ENCODE data around the gene UBASH3A.

DNA sequence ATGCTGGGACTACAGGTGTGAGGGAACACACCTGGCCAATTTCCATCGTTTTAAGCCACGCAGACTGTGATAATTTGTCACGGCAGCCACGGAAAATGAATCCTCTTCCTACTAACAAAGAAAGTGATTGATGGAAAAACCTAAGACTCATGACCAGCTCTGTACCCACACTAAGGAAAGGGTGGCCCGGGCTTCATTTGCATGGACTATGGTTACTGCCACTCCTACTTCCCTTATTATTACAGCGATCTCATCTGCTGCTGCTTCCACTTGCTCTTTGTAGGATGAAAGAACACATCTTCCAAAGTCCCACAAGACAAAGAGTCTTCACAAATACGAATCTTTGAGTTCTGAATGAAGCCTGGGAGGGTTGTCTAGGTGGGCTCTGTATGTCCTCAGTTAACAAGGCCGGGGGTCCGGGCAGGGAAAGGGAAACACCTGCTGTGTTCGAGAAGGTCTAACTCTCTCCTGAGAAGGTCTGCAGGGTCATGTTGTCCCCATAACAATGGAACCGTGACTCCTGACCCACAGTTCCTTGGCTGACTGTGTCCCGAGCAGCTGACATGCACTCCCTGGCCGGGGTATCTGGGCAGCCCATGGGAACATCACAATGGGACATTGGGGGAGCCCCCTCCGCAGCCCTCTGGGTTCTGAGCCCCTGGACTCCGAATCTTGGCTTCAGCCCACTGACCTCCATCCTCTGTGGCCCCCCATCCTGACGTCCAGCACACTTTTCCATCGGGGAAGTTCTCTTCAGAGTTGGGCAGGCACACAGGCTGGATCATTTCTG, 24.1 kb upstream of the UBASH3A start:
- TF ChIP-seq, protein P1, sequence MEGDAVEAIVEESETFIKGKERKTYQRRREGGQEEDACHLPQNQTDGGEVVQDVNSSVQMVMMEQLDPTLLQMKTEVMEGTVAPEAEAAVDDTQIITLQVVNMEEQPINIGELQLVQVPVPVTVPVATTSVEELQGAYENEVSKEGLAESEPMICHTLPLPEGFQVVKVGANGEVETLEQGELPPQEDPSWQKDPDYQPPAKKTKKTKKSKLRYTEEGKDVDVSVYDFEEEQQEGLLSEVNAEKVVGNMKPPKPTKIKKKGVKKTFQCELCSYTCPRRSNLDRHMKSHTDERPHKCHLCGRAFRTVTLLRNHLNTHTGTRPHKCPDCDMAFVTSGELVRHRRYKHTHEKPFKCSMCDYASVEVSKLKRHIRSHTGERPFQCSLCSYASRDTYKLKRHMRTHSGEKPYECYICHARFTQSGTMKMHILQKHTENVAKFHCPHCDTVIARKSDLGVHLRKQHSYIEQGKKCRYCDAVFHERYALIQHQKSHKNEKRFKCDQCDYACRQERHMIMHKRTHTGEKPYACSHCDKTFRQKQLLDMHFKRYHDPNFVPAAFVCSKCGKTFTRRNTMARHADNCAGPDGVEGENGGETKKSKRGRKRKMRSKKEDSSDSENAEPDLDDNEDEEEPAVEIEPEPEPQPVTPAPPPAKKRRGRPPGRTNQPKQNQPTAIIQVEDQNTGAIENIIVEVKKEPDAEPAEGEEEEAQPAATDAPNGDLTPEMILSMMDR (IDR thresholded peaks at IDR 0.05 in 4 of 5, conservative IDR thresholded peaks at IDR 0.05 in 1 of 5) = no peak
- no peak for TF ChIP-seq POLR2A (IDR thresholded peaks at IDR 0.05)

Measured in gastrocnemius medialis (tissue), 4 donors.